K562 (cell line): Measurements from ENCODE around the gene DIRAS1.

Experiments used
- CEBPZ ChIP-seq: fragments of 150-350 bp; IDR thresholded peaks from 2 replicates; pipeline ENCODE4 v1.6.1; 2014; ENCODE audit warnings: low read depth, mild to moderate bottlenecking, low read length, borderline replicate concordance
- CHD4 ChIP-seq: fragments of 200-600 bp; sonication (generic); IDR thresholded peaks from 3 replicates; pipeline ENCODE4 v1.6.1; 2012; ENCODE audit warnings: low read depth, mild to moderate bottlenecking, mixed read lengths, low read length, inconsistent platforms; ENCODE audit not compliant: insufficient read depth, insufficient replicate concordance, poor library complexity, severe bottlenecking
- CXXC5 ChIP-seq: fragments of 250-450 bp; sonication (Bioruptor Pico); IDR thresholded peaks from 2 replicates; pipeline ENCODE4 v1.8.0; 2022; ENCODE audit warnings: inconsistent platforms, mild to moderate bottlenecking, moderate library complexity
- HDAC1 ChIP-seq, 2 experiments: fragments of 450-650 bp; IDR thresholded peaks; 2 replicates each; pipeline ENCODE4 v1.6.1; 2016 to 2017; ENCODE audit warnings: inconsistent platforms in 1 of 2, mild to moderate bottlenecking in 1 of 2, moderate library complexity in 1 of 2
- L3MBTL2 ChIP-seq: fragments of 450-650 bp; IDR thresholded peaks from 2 replicates; pipeline ENCODE4 v1.6.1; 2016; ENCODE audit warnings: mild to moderate bottlenecking, moderate library complexity
- RAD21 ChIP-seq, 2 experiments: fragments of 250-450 bp in 1 of 2; fragments of 450-650 bp in 1 of 2; sonication (Bioruptor Pico) in 1 of 2; formaldehyde crosslinking in 1 of 2; IDR thresholded peaks in 1 of 2; conservative IDR thresholded peaks in 1 of 2; 2 replicates each; pipeline versions ENCODE4 v1.4.0 to v1.8.0; 2020 to 2022; ENCODE audit warnings: mild to moderate bottlenecking in 2 of 2, moderate library complexity in 1 of 2
- RB1 ChIP-seq: fragments of 450-650 bp; IDR thresholded peaks from 2 replicates; pipeline ENCODE4 v1.6.1; 2017; ENCODE audit warnings: low read depth, mild to moderate bottlenecking
- RBM22 ChIP-seq: fragments of 200-400 bp; formaldehyde crosslinking; IDR thresholded peaks from 2 replicates; pipeline ENCODE4 v1.6.1; 2018; ENCODE audit warnings: low read length, low read depth; ENCODE audit not compliant: poor library complexity, severe bottlenecking
- SETDB1 ChIP-seq: IDR thresholded peaks from one replicate; pipeline ENCODE4 v1.6.1; 2012; ENCODE audit warnings: low read length, control low read depth, inconsistent platforms
- SIX5 ChIP-seq, 2 experiments: IDR thresholded peaks; 2 replicates each; pipeline ENCODE4 v1.6.1; 2011; ENCODE audit warnings: low read length in 2 of 2, borderline replicate concordance in 1 of 2, low read depth in 1 of 2, mild to moderate bottlenecking in 1 of 2, moderate library complexity in 1 of 2; ENCODE audit not compliant: insufficient read depth in 1 of 2
- SP1 ChIP-seq: sonication (generic); formaldehyde crosslinking; IDR thresholded peaks from 2 replicates; pipeline ENCODE4 v1.8.1; 2022; ENCODE audit warnings: mild to moderate bottlenecking, missing genetic modification reagents
- TEAD1 ChIP-seq, 2 experiments: fragments of 450-650 bp in 1 of 2; sonication (generic) in 1 of 2; formaldehyde crosslinking; IDR thresholded peaks; 2 replicates each; pipeline versions ENCODE4 v1.4.0 to v1.8.0; 2020 to 2022; ENCODE audit warnings: mild to moderate bottlenecking in 2 of 2, missing genetic modification reagents in 1 of 2
- ZBED1 ChIP-seq: IDR thresholded peaks from 2 replicates; pipeline ENCODE4 v1.6.1; 2014
- TF ChIP-seq, protein P1 (sequence below), 3 experiments: IDR thresholded peaks in 2 of 3; conservative IDR thresholded peaks in 1 of 3; 2 replicates each; pipeline ENCODE4 v1.5.1; 2011 to 2012; ENCODE audit warnings: low read length in 3 of 3, mild to moderate bottlenecking in 3 of 3, control low read depth in 2 of 3, improper control_type of control experiment in 1 of 3, inconsistent platforms in 1 of 3, low read depth in 1 of 3, mixed read lengths in 1 of 3, moderate library complexity in 1 of 3; ENCODE audit not compliant: insufficient read depth in 2 of 3

- TF ChIP-seq SIX5 (IDR thresholded peaks at IDR 0.05; ENCODE audit: borderline replicate concordance in 1 of 2, insufficient read depth in 1 of 2, low read depth in 1 of 2, low read length in 2 of 2) (no peak), ZBED1 (no peak), RAD21 (CRISPR knock-in tag; conservative IDR thresholded peaks at IDR 0.05 in 1 of 2, IDR thresholded peaks at IDR 0.05 in 1 of 2) (no peak), CHD4 (no peak), L3MBTL2 (no peak), HDAC1 (IDR thresholded peaks at IDR 0.05) (no peak), SP1 (CRISPR knock-in tag) (no peak), RB1 (no peak), SETDB1 (no peak), RBM22 (no peak), CXXC5 (CRISPR knock-in tag) (no peak), CEBPZ (no peak), TEAD1 (CRISPR knock-in tag; IDR thresholded peaks at IDR 0.05) (no peak)
- TF ChIP-seq, protein P1, sequence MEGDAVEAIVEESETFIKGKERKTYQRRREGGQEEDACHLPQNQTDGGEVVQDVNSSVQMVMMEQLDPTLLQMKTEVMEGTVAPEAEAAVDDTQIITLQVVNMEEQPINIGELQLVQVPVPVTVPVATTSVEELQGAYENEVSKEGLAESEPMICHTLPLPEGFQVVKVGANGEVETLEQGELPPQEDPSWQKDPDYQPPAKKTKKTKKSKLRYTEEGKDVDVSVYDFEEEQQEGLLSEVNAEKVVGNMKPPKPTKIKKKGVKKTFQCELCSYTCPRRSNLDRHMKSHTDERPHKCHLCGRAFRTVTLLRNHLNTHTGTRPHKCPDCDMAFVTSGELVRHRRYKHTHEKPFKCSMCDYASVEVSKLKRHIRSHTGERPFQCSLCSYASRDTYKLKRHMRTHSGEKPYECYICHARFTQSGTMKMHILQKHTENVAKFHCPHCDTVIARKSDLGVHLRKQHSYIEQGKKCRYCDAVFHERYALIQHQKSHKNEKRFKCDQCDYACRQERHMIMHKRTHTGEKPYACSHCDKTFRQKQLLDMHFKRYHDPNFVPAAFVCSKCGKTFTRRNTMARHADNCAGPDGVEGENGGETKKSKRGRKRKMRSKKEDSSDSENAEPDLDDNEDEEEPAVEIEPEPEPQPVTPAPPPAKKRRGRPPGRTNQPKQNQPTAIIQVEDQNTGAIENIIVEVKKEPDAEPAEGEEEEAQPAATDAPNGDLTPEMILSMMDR (IDR thresholded peaks at IDR 0.05 in 2 of 3, conservative IDR thresholded peaks at IDR 0.05 in 1 of 3; ENCODE audit: insufficient read depth in 2 of 3, low read depth in 1 of 3, low read length in 3 of 3) = no peak
These were observed 37.6 kb upstream of the DIRAS1 start for GRCh38 chr19:2758601-2759313.
